Neutrophil (primary cell): Measurements from ENCODE around the gene CAPN5.

Experiments used
- H3K27ac ChIP-seq: fragments of 200-600 bp; sonication (generic); 2 replicates; pipeline ENCODE4 v1.5.1; 2016; ENCODE audit warnings: mild to moderate bottlenecking, moderate library complexity
- H3K27me3 ChIP-seq: fragments of 200-600 bp; sonication (generic); 2 replicates; pipeline ENCODE4 v1.6.0; 2016; ENCODE audit warnings: mild to moderate bottlenecking
- H3K36me3 ChIP-seq: fragments of 200-600 bp; sonication (generic); 2 replicates; pipeline ENCODE4 v1.5.1; 2017
- H3K4me1 ChIP-seq, 2 experiments: fragments of 200-600 bp in 1 of 2; sonication (generic) in 1 of 2; 1 replicate in 1 of 2; 2 replicates in 1 of 2; pipeline versions ENCODE4 v1.5.1 to v1.6.1; 2013 to 2016; ENCODE audit warnings: low read depth in 1 of 2, low read length in 1 of 2, mild to moderate bottlenecking in 1 of 2, moderate library complexity in 1 of 2; ENCODE audit not compliant: control insufficient read depth in 1 of 2, insufficient read depth in 1 of 2
- H3K4me3 ChIP-seq, 2 experiments: fragments of 200-600 bp in 1 of 2; sonication (generic) in 1 of 2; 1 replicate in 1 of 2; 2 replicates in 1 of 2; pipeline ENCODE4 v1.5.1; 2013 to 2016; ENCODE audit warnings: low read depth in 1 of 2, low read length in 1 of 2, mild to moderate bottlenecking in 1 of 2, moderate library complexity in 1 of 2
- H3K9me3 ChIP-seq: fragments of 200-600 bp; sonication (generic); 2 replicates; pipeline ENCODE4 v1.5.1; 2016
- TF ChIP-seq, protein P1 (sequence below): fragments of 200-600 bp; sonication (generic); IDR thresholded peaks from 2 replicates; pipeline ENCODE4 v1.5.1; 2016; ENCODE audit warnings: antibody characterized with exemption

Gene CAPN5

DNA sequence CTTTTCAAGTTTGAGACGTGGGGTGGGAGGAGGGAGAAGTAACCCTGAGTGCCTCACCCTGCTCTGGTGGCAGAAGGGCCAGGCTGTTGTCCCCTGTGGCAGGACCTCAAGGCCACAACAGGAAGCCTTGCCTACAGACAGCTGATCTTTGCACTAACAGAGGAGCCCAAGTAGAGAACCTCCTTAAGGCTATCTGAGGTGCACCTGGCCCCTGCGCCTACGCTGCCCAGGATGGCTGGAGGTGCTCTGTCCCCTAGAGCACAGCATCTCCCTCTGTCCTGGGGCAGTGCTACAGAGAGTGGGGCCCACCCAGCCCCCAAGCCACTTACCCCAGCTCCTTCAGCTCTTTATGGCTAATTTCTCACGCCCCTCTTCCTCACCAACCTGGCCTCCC lies 88.3 kb downstream of the CAPN5 start:
- TF ChIP-seq, protein P1, sequence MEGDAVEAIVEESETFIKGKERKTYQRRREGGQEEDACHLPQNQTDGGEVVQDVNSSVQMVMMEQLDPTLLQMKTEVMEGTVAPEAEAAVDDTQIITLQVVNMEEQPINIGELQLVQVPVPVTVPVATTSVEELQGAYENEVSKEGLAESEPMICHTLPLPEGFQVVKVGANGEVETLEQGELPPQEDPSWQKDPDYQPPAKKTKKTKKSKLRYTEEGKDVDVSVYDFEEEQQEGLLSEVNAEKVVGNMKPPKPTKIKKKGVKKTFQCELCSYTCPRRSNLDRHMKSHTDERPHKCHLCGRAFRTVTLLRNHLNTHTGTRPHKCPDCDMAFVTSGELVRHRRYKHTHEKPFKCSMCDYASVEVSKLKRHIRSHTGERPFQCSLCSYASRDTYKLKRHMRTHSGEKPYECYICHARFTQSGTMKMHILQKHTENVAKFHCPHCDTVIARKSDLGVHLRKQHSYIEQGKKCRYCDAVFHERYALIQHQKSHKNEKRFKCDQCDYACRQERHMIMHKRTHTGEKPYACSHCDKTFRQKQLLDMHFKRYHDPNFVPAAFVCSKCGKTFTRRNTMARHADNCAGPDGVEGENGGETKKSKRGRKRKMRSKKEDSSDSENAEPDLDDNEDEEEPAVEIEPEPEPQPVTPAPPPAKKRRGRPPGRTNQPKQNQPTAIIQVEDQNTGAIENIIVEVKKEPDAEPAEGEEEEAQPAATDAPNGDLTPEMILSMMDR: no peak
- no peaks in the 10 kb centered on the region for H3K36me3 ChIP-seq
- H3K4me3 ChIP-seq: no peak overlapping the region
- peaks cover 46% of the 10 kb centered on the region for H3K27me3 ChIP-seq
- H3K27ac ChIP-seq: no peak overlapping the region
- no peaks in the 10 kb centered on the region for H3K4me1 ChIP-seq
- H3K9me3 ChIP-seq: no peaks in the 10 kb centered on the region

- Histone ChIP-seq H3K27ac (no peak overlapping the region), H3K36me3 (no peaks in the 10 kb centered on the region), H3K4me3 (no peak overlapping the region), H3K9me3 (no peaks in the 10 kb centered on the region), H3K27me3 (peaks cover 40% of the 10 kb centered on the region), H3K4me1 (no peaks in the 10 kb centered on the region)
- TF ChIP-seq, protein P1: no peak
Observed at GRCh38 chr11:77155556-77156130, 88.9 kb downstream of the CAPN5 start.

- Histone ChIP-seq H3K4me1 (no peaks in the 10 kb centered on the region), H3K9me3 (no peaks in the 10 kb centered on the region), H3K4me3 (no peak overlapping the region), H3K36me3 (no peaks in the 10 kb centered on the region), H3K27ac (no peak overlapping the region), H3K27me3 (peaks cover 31% of the 10 kb centered on the region)
- TF ChIP-seq, protein P1: no peak
Observed at GRCh38 chr11:77156396-77157195, 89.8 kb downstream of the CAPN5 start.

GRCh38 chr11:77158041-77158695 lies 91.4 kb downstream of the CAPN5 start:
- Histone ChIP-seq H3K27me3 (peaks cover 16% of the 10 kb centered on the region), H3K9me3 (no peaks in the 10 kb centered on the region)

DNA sequence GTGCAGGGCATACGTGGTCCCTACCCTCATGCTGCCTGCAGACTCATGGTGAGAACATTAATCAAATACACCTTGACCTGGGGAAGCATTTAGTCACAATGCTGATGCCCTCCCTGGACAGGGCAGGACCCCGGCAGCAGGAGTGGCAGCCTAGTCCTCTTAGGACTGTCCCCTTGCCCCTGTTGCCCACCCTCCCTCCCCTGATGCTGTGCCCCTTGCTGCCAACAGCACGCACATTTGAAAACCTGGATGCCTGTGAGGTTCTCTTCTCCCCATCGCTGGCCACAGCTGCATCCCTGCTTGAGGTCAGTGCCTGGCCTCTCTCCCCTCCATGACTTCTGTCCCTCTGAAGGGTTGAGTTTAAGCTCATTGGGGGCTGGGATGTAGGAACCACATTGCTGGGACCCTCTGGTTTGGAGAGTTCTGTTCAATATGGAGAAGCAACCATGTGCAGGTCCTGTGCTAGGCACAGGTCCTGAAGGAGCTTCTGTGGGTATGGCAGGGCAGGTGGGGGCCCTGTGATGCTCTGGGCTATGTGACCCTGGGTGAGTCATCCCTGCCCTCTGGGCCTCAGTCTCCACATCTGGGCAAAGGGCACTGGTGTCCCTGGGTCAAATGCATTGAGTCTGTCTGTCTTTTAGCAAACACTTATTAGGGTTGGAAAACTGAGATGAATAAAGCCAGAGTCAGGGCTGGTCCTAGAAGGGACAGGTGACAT lies 92.6 kb downstream of the CAPN5 start:
- TF ChIP-seq, protein P1: no peak
- Histone ChIP-seq H3K27me3 (peaks cover 4% of the 10 kb centered on the region), H3K4me1 (no peaks in the 10 kb centered on the region), H3K9me3 (no peaks in the 10 kb centered on the region), H3K4me3 (no peak overlapping the region), H3K27ac (no peak overlapping the region), H3K36me3 (no peaks in the 10 kb centered on the region)

More at GRCh38 chr11:77158041-77158695, 91.4 kb downstream of the CAPN5 start:
- TF ChIP-seq, protein P1: no peak
- Histone ChIP-seq H3K27ac (no peak overlapping the region), H3K36me3 (no peaks in the 10 kb centered on the region), H3K4me1 (no peaks in the 10 kb centered on the region), H3K4me3 (no peak overlapping the region)
